Liver (tissue), 9 donors: ENCODE results near the gene LIFR. TPM values are rescaled to one million over a fixed set of nuclear protein-coding genes. Genes with fewer than 3 reads are reported as not detected.

Experiments used
- DNase-seq: peaks from one replicate; pipeline ENCODE4 v3.0.0-alpha.2; 2017; ENCODE audit warnings: low spot score
- H3K27ac ChIP-seq, 2 donors: one replicate each; pipeline ENCODE4 v1.7.0; 2013; ENCODE audit warnings: inconsistent platforms in 2 of 2, low read length in 2 of 2, control low read depth in 1 of 2, low read depth in 1 of 2, mild to moderate bottlenecking in 1 of 2
- H3K27me3 ChIP-seq, 4 donors: one replicate each; pipeline versions ENCODE4 v1.6.1 to v1.7.0; 2013; ENCODE audit warnings: low read length in 3 of 4, inconsistent platforms in 1 of 4, mild to moderate bottlenecking in 1 of 4, moderate library complexity in 1 of 4; ENCODE audit not compliant: control insufficient read depth in 4 of 4, insufficient read depth in 4 of 4
- H3K36me3 ChIP-seq, 4 donors: one replicate each; pipeline versions ENCODE4 v1.6.1 to v1.7.0; 2013; ENCODE audit warnings: low read length in 3 of 4, mild to moderate bottlenecking in 3 of 4, low read depth in 1 of 4, moderate library complexity in 1 of 4; ENCODE audit not compliant: control insufficient read depth in 4 of 4, insufficient read depth in 3 of 4
- H3K4me1 ChIP-seq, 4 donors: one replicate each; pipeline versions ENCODE4 v1.6.1 to v1.7.0; 2013; ENCODE audit warnings: low read length in 3 of 4, mild to moderate bottlenecking in 3 of 4, moderate library complexity in 1 of 4; ENCODE audit not compliant: control insufficient read depth in 4 of 4, insufficient read depth in 4 of 4
- H3K4me3 ChIP-seq, 3 donors: one replicate each; pipeline versions ENCODE4 v1.6.1 to v1.7.0; 2013; ENCODE audit warnings: low read length in 3 of 3, control low read depth in 1 of 3, low read depth in 1 of 3, mild to moderate bottlenecking in 1 of 3
- H3K9ac ChIP-seq, 2 donors: one replicate each; pipeline ENCODE4 v1.7.0; 2013; ENCODE audit warnings: low read length in 2 of 2, mild to moderate bottlenecking in 2 of 2, moderate library complexity in 2 of 2, control low read depth in 1 of 2, low read depth in 1 of 2
- H3K9me3 ChIP-seq, 4 donors: one replicate each; pipeline versions ENCODE4 v1.6.1 to v1.7.0; 2013; ENCODE audit warnings: low read length in 3 of 4; ENCODE audit not compliant: control insufficient read depth in 4 of 4
- CTCF ChIP-seq: fragments of 150-350 bp; IDR thresholded peaks from 2 replicates; pipeline ENCODE4 v1.5.1; 2017; ENCODE audit warnings: improper control_type of control experiment, low read depth, low read length; ENCODE audit not compliant: missing input control
- EGR1 ChIP-seq, 2 donors: IDR thresholded peaks; 2 replicates each; pipeline ENCODE4 v1.6.1; 2016 to 2018; ENCODE audit warnings: antibody characterized with exemption in 2 of 2, low read depth in 2 of 2
- FOXA1 ChIP-seq: IDR thresholded peaks from 2 replicates; pipeline ENCODE4 v1.6.1; 2016; ENCODE audit warnings: antibody characterized with exemption
- GABPA ChIP-seq, 2 donors: IDR thresholded peaks in 1 of 2; conservative IDR thresholded peaks in 1 of 2; 2 replicates each; pipeline ENCODE4 v1.6.1; 2016; ENCODE audit warnings: antibody characterized with exemption in 2 of 2, mild to moderate bottlenecking in 1 of 2, moderate library complexity in 1 of 2
- HNF4A ChIP-seq, 2 donors: conservative IDR thresholded peaks; 2 replicates each; pipeline ENCODE4 v1.6.1; 2016; ENCODE audit warnings: antibody characterized with exemption in 2 of 2, mild to moderate bottlenecking in 2 of 2
- HNF4G ChIP-seq: IDR thresholded peaks from 2 replicates; pipeline ENCODE4 v1.6.1; 2016; ENCODE audit warnings: antibody characterized with exemption
- JUND ChIP-seq, 2 donors: IDR thresholded peaks; 2 replicates each; pipeline ENCODE4 v1.6.1; 2016; ENCODE audit warnings: antibody characterized with exemption in 2 of 2
- MAX ChIP-seq: IDR thresholded peaks from 2 replicates; pipeline ENCODE4 v1.6.1; 2016; ENCODE audit warnings: antibody characterized with exemption
- NR2F2 ChIP-seq: IDR thresholded peaks from 2 replicates; pipeline ENCODE4 v1.6.1; 2016; ENCODE audit warnings: antibody characterized with exemption
- RAD21 ChIP-seq, 2 donors: IDR thresholded peaks; 2 replicates each; pipeline ENCODE4 v1.6.1; 2016; ENCODE audit warnings: antibody characterized with exemption in 2 of 2, mild to moderate bottlenecking in 2 of 2
- RXRA ChIP-seq, 2 donors: IDR thresholded peaks; 2 replicates each; pipeline ENCODE4 v1.6.1; 2017 to 2018; ENCODE audit warnings: antibody characterized with exemption in 2 of 2, mild to moderate bottlenecking in 1 of 2
- SP1 ChIP-seq: IDR thresholded peaks from 2 replicates; pipeline ENCODE4 v1.6.1; 2018; ENCODE audit warnings: antibody characterized with exemption, mild to moderate bottlenecking
- TAF1 ChIP-seq: conservative IDR thresholded peaks from 2 replicates; pipeline ENCODE4 v1.6.1; 2016; ENCODE audit warnings: antibody characterized with exemption, mild to moderate bottlenecking
- YY1 ChIP-seq: IDR thresholded peaks from 2 replicates; pipeline ENCODE4 v1.6.1; 2016; ENCODE audit warnings: antibody characterized with exemption, mild to moderate bottlenecking
- ZBTB33 ChIP-seq: IDR thresholded peaks from 2 replicates; pipeline ENCODE4 v1.6.1; 2016; ENCODE audit warnings: antibody characterized with exemption
- WGBS: extraction: QIAGEN DNeasy Blood & Tissue Kit; methylation state at CpG from one replicate; pipeline ENCODE4 v1.1.7; 2013; 5-methylcytosine and 5-hydroxymethylcytosine counted together
- polyA plus RNA-seq, 2 donors: library from polyadenylated mRNA; stranded (reverse) in 1 of 2; unstranded in 1 of 2; fragments of 200-250 nt in 1 of 2; fragments of >200 nt in 1 of 2; fragmentation: Nextera tagmentation in 1 of 2; extraction: Ambion mirVana in 1 of 2; gene quantifications; one replicate each; pipeline versions ENCODE4 v1.2.1 to v1.2.3, GENCODE V29; 2013 to 2015
- total RNA-seq, 2 donors: library from RNA; depleted of rRNA; stranded (reverse); fragments of >200 nt; gene quantifications; one replicate each; pipeline ENCODE4 v1.2.3, GENCODE V29; 2014
- donor health status: healthy.
- donor health status: healthy.
- donor health status: healthy.
- donor health status: healthy.
- donor health status: healthy.

The LIFR gene
- total and polyA plus RNA-seq, 4 donors, result 10.5 to 79.7 (median 32.8) TPM

DNA sequence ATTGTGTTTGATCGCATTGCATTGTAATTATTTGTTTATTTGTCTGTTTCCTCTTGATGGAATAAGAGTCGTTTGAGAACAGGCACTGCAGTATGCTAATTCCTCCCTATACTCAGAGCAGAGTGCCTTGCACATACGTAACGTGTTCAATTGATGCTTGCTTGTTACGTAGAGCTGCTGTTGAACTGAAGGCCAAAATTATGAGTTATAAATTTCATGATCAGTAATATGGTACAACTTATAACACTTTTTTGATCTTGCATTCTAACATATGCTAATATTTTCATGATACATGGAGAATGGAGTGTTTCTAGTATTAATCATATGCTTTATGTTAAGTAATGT is 26.5 kb upstream of the LIFR start:
- Histone ChIP-seq H3K4me1 (no peaks in the 10 kb centered on the region), H3K9ac (no peak overlapping the region), H3K4me3 (no peak overlapping the region), H3K36me3 (no peaks in the 10 kb centered on the region), H3K27me3 (peaks cover 0 to 13% (median 0%) of the 10 kb centered on the region in 4 donors), H3K27ac (no peak overlapping the region), H3K9me3 (no peaks in the 10 kb centered on the region)
- WGBS, result 64% methylated on average over 5 of the region's 5 CpGs
- no peak for DNase-seq
- TF ChIP-seq YY1 (no peak), HNF4A (conservative IDR thresholded peaks at IDR 0.05) (no peak), FOXA1 (no peak), CTCF (no peak), HNF4G (no peak), MAX (no peak), EGR1 (IDR thresholded peaks at IDR 0.05; ENCODE audit: low read depth in 2 of 2) (no peak), NR2F2 (no peak), ZBTB33 (no peak), RAD21 (IDR thresholded peaks at IDR 0.05) (no peak), GABPA (IDR thresholded peaks at IDR 0.05 in 1 of 2, conservative IDR thresholded peaks at IDR 0.05 in 1 of 2) (no peak), TAF1 (no peak), SP1 (no peak), JUND (IDR thresholded peaks at IDR 0.05) (no peak)

- no peak overlapping the region for H3K27ac ChIP-seq
- WGBS, result 55% methylated on average over 5 of the region's 5 CpGs
Measured at GRCh38 chr5:38582293-38582974, 26.0 kb upstream of the LIFR start.

More at GRCh38 chr5:38582293-38582974, 26.0 kb upstream of the LIFR start:
- H3K27me3 ChIP-seq, result peaks cover 0 to 13% (median 0%) of the 10 kb centered on the region in 4 donors
- no peak overlapping the region for H3K9ac ChIP-seq
- TF ChIP-seq NR2F2 (no peak), HNF4A (conservative IDR thresholded peaks at IDR 0.05) (no peak), MAX (no peak), JUND (IDR thresholded peaks at IDR 0.05) (no peak), GABPA (IDR thresholded peaks at IDR 0.05 in 1 of 2, conservative IDR thresholded peaks at IDR 0.05 in 1 of 2) (no peak), RXRA (IDR thresholded peaks at IDR 0.05) (no peak), ZBTB33 (no peak), EGR1 (IDR thresholded peaks at IDR 0.05; ENCODE audit: low read depth in 2 of 2) (no peak), CTCF (no peak)
- H3K4me1 ChIP-seq, result no peaks in the 10 kb centered on the region
- H3K36me3 ChIP-seq, result no peaks in the 10 kb centered on the region
- DNase-seq, result no peak
- H3K9me3 ChIP-seq, result no peaks in the 10 kb centered on the region
- no peak overlapping the region for H3K4me3 ChIP-seq
